ENCODE results near the gene NPAS3. TPM values are rescaled to one million over a fixed set of nuclear protein-coding genes. Genes with fewer than 3 reads are reported as not detected.

Gene NPAS3
- total RNA-seq, 1 experiment from 2014 or later, result not detected

- Histone ChIP-seq H3K9me2 (ENCODE audit: insufficient read depth) (no peaks in the 10 kb centered on the region), H2AFZ (ENCODE audit: low read depth, low read length, poor library complexity, severe bottlenecking) (no peak overlapping the region), H3K4me3 (replicated peaks in 1 of 2; ENCODE audit: low read depth in 1 of 2, low read length in 2 of 2) (no peak overlapping the region), H3K27ac (ENCODE audit: low read depth, low read length) (no peak overlapping the region), H3K36me3 (ENCODE audit: control insufficient read depth in 1 of 2, insufficient read depth in 2 of 2, low read length in 2 of 2) (no peaks in the 10 kb centered on the region), H4K20me1 (ENCODE audit: insufficient read depth) (no peaks in the 10 kb centered on the region), H3K27me3 (ENCODE audit: insufficient read depth, low read length) (no peaks in the 10 kb centered on the region), H3K4me1 (ENCODE audit: control insufficient read depth in 1 of 2, insufficient read depth in 2 of 2, low read length in 2 of 2) (no peaks in the 10 kb centered on the region), H3K9ac (ENCODE audit: low read length) (no peak overlapping the region), H3K79me2 (ENCODE audit: insufficient read depth, low read length) (no peaks in the 10 kb centered on the region), H3K9me3 (ENCODE audit: control insufficient read depth in 1 of 2, insufficient read depth in 1 of 2, low read depth in 1 of 2, low read length in 2 of 2) (no peaks in the 10 kb centered on the region), H3K4me2 (ENCODE audit: low read length) (no peak overlapping the region)
- ATAC-seq (no peak), DNase-seq (ENCODE audit: low read depth, low spot score) (no peak)
- TF ChIP-seq ATF3 (IDR thresholded peaks at IDR 0.05) (no peak), CTCF (IDR thresholded peaks at IDR 0.05 in 2 of 3, conservative IDR thresholded peaks at IDR 0.05 in 1 of 3; ENCODE audit: borderline replicate concordance in 1 of 3, insufficient read depth in 1 of 3, low read depth in 2 of 3, low read length in 2 of 3) (no peak), CBX3 (IDR thresholded peaks at IDR 0.05; ENCODE audit: low read depth) (no peak), FOSL1 (IDR thresholded peaks at IDR 0.05; ENCODE audit: low read depth) (no peak), SIN3A (IDR thresholded peaks at IDR 0.05; ENCODE audit: low read depth) (no peak), YY1 (IDR thresholded peaks at IDR 0.05; ENCODE audit: extremely low read depth, insufficient replicate concordance, low read depth, low read length) (no peak), EZH2phosphoT487 (IDR thresholded peaks at IDR 0.05; ENCODE audit: borderline replicate concordance) (no peak), ZFX (IDR thresholded peaks at IDR 0.05) (no peak), MAX (IDR thresholded peaks at IDR 0.05) (no peak), EZH2 (IDR thresholded peaks at IDR 0.05) (no peak)
- RAD21 ChIA-PET (ENCODE audit: low non-redundant PET in 1 of 2, low total read pairs in 2 of 2, uncharacterized antibody in 2 of 2, unreplicated experiment in 2 of 2), result no interaction called here
- CTCF ChIA-PET, result interaction anchor here (1.1 kb wide), 1 partner anchor 112 kb away, joined by 3 read pairs; no protein-coding TSS in a partner anchor
- intact Hi-C loops (cut with micrococcal nuclease), result no loop called here
- BruUV-seq (replicated peaks), result no TSS peak
- POLR2A ChIA-PET, result no interaction called here
Measured at GRCh38 chr14:33680873-33681272, 742.2 kb downstream of the NPAS3 start.
